Fibroblast of mammary gland (primary cell): Measurements from ENCODE around the gene F12.
"Not testable (repeated sequence)": the region's sequence is repeated elsewhere in the genome, so short reads cannot be mapped to it uniquely, and the experiment has no call there.

ENCODE experiments used
- DNase-seq: peaks from one replicate; pipeline ENCODE4 v3.0.0-alpha.2; 2010; ENCODE audit warnings: low read depth
- H3K4me3 ChIP-seq: 2 replicates; pipeline ENCODE4 v1.5.1; 2011; ENCODE audit warnings: low read depth, mild to moderate bottlenecking, low read length, moderate library complexity; ENCODE audit not compliant: control insufficient read depth
- CTCF ChIP-seq: conservative IDR thresholded peaks from 2 replicates; pipeline ENCODE4 v1.5.1; 2011; ENCODE audit warnings: low read depth, low read length, inconsistent platforms; ENCODE audit not compliant: control insufficient read depth, insufficient read depth

The F12 gene

GRCh38 chr5:177376107-177376506, 33.3 kb downstream of the F12 start:
- H3K4me3 ChIP-seq, result no peak overlapping the region
- DNase-seq, result no peak
- TF ChIP-seq CTCF, result no peak

- H3K4me3 ChIP-seq, DNase-seq: not testable (repeated sequence)
Measured at GRCh38 chr5:177375516-177375915, 33.8 kb downstream of the F12 start.

- H3K4me3 ChIP-seq, result no peak overlapping the region
- no peak for DNase-seq
- TF ChIP-seq CTCF, result no peak
Measured at GRCh38 chr5:177374211-177374610, 35.2 kb downstream of the F12 start.

GRCh38 chr5:177373806-177374205, 35.6 kb downstream of the F12 start:
- no peak for TF ChIP-seq CTCF
- no peak overlapping the region for H3K4me3 ChIP-seq
- no peak for DNase-seq

GRCh38 chr5:177372910-177373309, 36.5 kb downstream of the F12 start:
- TF ChIP-seq CTCF, result no peak
- no peak for DNase-seq
- no peak overlapping the region for H3K4me3 ChIP-seq

- no peak overlapping the region for H3K4me3 ChIP-seq
- no peak for DNase-seq
- TF ChIP-seq CTCF, result no peak
Measured at GRCh38 chr5:177372034-177372896, 37.1 kb downstream of the F12 start.

- no peak overlapping the region for H3K4me3 ChIP-seq
- no peak for DNase-seq
- TF ChIP-seq CTCF, result no peak
Measured at GRCh38 chr5:177371120-177372033, 38.0 kb downstream of the F12 start.
